Astrocyte of the cerebellum (primary cell): Measurements from ENCODE around the gene C11orf97.
"Not testable (repeated sequence)": the region's sequence is repeated elsewhere in the genome, so short reads cannot be mapped to it uniquely, and the experiment has no call there.

Experiments
- DNase-seq: peaks from one replicate; pipeline ENCODE4 v3.0.0-alpha.2; 2011; ENCODE audit warnings: low read depth
- H3K4me3 ChIP-seq: 2 replicates; pipeline ENCODE4 v1.5.1; 2011; ENCODE audit warnings: mild to moderate bottlenecking, low read depth, low read length, moderate library complexity
- in situ Hi-C: cut with HindIII; loops from 2 replicates; pipeline ENCODE4 v1.10.0; 2017; ENCODE audit warnings: low sequenced_read_pairs
- TF ChIP-seq, protein P1 (sequence below): IDR thresholded peaks from 2 replicates; pipeline ENCODE4 v1.5.1; 2012; ENCODE audit warnings: low read length, low read depth, moderate library complexity, mild to moderate bottlenecking; ENCODE audit errors: missing control alignments

C11orf97 gene

DNA sequence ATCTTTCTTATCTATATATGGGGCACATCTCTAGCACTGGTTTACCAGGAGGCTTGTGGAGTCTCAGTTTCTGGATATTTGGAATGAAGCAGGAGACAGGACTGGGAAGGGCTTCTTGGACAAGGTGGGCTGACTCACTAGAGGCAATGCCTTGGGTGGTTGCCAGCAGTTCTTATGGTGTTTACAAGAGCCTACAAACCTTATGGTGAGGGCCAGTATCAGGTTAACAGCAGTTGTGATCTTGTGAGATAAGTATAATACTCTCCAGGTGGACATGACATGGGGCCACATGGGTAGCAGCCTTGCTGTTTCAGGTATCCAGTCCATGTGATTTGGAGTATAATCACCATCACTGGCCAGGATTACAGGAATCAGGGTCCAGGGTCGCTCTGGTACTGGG, 41.7 kb downstream of the C11orf97 start:
- TF ChIP-seq, protein P1, sequence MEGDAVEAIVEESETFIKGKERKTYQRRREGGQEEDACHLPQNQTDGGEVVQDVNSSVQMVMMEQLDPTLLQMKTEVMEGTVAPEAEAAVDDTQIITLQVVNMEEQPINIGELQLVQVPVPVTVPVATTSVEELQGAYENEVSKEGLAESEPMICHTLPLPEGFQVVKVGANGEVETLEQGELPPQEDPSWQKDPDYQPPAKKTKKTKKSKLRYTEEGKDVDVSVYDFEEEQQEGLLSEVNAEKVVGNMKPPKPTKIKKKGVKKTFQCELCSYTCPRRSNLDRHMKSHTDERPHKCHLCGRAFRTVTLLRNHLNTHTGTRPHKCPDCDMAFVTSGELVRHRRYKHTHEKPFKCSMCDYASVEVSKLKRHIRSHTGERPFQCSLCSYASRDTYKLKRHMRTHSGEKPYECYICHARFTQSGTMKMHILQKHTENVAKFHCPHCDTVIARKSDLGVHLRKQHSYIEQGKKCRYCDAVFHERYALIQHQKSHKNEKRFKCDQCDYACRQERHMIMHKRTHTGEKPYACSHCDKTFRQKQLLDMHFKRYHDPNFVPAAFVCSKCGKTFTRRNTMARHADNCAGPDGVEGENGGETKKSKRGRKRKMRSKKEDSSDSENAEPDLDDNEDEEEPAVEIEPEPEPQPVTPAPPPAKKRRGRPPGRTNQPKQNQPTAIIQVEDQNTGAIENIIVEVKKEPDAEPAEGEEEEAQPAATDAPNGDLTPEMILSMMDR, result no peak
- in situ Hi-C loops, result no loop called here
- DNase-seq, result no peak
- no peak overlapping the region for H3K4me3 ChIP-seq

DNA sequence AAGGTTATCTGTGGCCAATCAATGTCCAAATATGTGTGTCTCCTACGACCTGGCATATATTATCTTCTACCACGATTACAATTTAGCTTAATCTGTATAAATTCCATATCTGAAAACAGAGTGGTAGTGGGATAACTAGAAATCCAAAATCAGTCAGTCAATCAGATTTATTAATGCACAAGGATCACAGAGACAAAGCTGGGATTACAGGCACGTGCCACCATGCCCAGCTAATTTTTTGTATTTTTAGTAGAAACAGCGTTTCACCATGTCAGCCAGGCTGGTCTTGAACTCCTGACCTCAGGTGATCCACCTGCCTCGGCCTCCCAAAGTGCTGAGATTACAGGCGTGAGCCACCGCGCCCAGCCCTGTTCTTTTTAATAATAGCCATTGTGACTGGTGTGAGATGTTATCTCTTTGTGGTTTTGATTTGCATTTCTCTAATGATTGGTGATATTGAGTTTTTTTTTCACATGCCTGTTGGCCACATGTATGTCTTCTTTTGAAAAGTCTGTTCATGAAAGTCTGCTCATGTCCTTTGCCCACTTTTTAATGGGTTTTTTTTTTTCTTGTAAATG, 43.6 kb downstream of the C11orf97 start:
- H3K4me3 ChIP-seq, in situ Hi-C loops, DNase-seq: not testable (repeated sequence)

DNA sequence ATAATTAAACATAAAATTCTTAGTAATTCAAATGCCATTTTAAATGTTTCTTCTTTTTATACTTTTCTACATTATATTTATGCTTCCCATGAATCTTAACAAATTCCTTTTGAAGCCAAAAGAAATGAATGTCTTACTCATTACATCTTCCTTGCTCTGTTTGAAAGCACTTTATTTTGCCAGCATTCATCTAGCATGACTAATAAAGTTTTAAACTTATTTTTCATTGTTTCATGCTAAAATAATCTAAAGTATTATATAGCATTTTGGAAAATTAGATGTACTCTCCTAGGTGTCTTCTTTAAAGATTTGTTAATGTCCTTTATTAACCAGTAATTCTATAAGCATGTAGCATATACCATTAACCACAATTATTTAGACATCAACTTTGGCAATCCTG, 45.2 kb downstream of the C11orf97 start:
- TF ChIP-seq, protein P1, result no peak
- DNase-seq, result no peak
- H3K4me3 ChIP-seq, result no peak overlapping the region
- in situ Hi-C loops, result no loop called here

DNA sequence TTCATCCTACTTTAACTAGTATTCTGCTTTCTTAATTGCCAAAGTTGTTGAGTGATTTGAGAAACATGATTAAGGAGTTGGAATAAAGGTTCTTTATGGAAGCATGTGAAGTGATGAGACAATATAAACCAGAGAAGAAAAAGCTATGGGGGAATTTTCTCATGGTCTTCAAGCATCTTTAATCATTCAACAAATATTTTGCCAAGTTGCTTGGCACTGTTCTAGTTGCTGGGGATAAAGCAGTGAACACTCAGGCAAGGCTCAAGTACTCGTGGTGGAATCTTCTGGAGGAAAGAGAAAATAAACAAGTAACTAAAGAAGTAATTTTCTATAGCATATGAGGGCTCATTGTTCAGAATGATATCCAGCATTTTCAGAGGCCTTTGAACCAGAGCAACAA, 45.7 kb downstream of the C11orf97 start:
- no peak overlapping the region for H3K4me3 ChIP-seq
- TF ChIP-seq, protein P1, result no peak
- in situ Hi-C loops, result no loop called here
- DNase-seq, result no peak

DNA sequence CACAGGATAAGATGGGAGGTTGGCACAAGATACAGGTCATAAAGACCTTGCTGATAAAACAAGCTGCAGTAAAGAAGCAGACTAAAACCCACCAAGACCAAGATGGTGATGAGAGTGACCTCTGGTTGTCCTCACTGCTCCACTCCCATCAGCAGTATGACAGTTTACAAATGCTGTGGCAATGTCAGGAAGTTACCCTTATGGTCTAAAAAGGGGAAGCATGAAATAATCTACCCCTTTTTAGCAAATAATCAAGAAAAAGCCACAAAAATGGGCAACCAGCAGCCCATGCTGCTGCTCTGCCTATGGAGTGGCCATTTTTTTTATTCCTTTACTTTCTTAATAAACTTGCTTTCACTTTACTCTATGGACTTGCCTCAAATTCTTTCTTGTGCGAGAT, 46.2 kb downstream of the C11orf97 start:
- in situ Hi-C loops, result no loop called here
- TF ChIP-seq, protein P1, result no peak
- no peak for DNase-seq

DNA sequence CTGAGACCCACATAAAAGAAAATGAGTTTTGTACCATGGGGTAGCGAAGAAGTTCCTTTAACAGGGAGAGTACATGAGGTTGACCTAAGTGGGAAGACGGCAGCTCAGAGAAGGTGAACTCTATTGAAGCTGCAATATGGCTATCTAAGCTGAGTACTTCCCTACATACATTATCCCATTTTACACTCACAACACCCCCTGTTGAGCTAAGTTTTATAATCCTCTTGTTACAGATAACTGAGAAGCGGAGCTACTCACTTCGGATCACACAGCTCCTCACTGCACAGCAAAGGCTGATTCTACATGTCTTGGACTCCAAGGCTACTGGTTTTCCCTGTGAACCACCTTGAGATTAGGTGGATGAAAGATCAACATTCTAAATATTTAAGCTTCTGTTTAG, 46.7 kb downstream of the C11orf97 start:
- DNase-seq, result no peak

More for the DNA sequence above, 46.2 kb downstream of the C11orf97 start:
- H3K4me3 ChIP-seq, result no peak overlapping the region

DNA sequence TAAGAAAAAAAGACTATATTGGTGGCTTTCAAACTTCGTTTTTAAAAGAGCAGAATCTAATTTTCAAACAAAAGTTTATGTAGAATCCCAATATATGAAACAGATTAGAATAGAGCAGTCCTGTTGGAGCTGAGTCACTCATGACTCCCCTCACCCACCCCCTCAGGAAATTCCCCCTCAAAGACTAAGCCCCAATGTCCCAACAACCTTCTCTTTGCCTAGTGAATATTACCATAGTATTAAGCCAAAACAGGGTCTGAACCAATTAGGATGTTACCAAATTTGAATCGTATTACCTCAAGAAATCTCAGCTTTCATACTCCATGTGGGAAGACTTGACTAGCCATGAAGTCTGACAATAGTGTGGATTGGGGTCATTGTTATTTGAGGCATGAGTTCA, 47.1 kb downstream of the C11orf97 start:
- in situ Hi-C loops, result no loop called here
- no peak for DNase-seq
- no peak overlapping the region for H3K4me3 ChIP-seq
- TF ChIP-seq, protein P1, result no peak

More for the DNA sequence above, 46.7 kb downstream of the C11orf97 start:
- in situ Hi-C loops, result no loop called here
- TF ChIP-seq, protein P1, result no peak
- no peak overlapping the region for H3K4me3 ChIP-seq
